Stimulated activated CD8-positive, alpha-beta memory T cell treated with anti-CD3 and anti-CD28 coated beads, Interleukin-7, amount 100 ng/mL, for 24 hours (primary cell): Measurements from ENCODE around the gene PPP1R14D.
A peak's percentile ranks its signal among the peaks of the same experiment; 100 is the strongest.

Experiments used
- DNase-seq: peaks from one replicate; pipeline ENCODE4 v3.0.0-alpha.2; 2020; ENCODE audit warnings: low read depth

The PPP1R14D gene

DNA sequence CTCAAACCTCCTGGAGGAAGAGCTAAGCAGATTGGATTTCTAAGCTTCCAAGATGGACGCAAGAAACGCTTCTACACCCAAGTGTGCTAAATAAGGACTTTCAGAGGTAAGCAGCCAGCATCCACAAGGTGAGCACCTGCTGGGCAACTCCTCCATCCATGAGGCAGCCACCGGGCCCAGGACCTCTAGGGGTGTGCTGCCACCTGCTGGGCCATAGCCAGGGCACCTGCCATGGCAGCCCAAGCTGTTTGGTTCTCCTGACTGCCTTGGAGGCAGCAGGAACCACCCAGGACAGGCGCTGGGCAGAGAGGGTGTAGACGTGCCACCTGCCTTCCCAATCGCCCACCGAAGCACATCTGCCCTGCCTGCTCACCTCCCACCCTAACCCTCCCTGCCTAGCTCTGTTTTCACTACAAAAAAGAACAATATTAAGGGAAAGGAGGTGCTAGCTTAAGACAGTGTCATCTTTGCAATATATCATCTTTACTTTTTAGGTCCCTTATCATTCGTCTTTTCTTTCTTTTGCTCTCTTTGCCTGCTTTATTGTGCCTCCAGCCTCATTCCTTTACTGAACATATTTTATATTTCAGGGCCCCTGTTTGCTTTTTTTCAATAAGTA, 45.8 kb downstream of the PPP1R14D start:
- peak; percentile 52 for DNase-seq

GRCh38 chr15:40776537-40777141, 51.9 kb downstream of the PPP1R14D start:
- DNase-seq, result no peak

- no peak for DNase-seq
Observed at GRCh38 chr15:40775740-40776536, 52.6 kb downstream of the PPP1R14D start.

GRCh38 chr15:40775007-40775406, 53.5 kb downstream of the PPP1R14D start:
- no peak for DNase-seq

DNA sequence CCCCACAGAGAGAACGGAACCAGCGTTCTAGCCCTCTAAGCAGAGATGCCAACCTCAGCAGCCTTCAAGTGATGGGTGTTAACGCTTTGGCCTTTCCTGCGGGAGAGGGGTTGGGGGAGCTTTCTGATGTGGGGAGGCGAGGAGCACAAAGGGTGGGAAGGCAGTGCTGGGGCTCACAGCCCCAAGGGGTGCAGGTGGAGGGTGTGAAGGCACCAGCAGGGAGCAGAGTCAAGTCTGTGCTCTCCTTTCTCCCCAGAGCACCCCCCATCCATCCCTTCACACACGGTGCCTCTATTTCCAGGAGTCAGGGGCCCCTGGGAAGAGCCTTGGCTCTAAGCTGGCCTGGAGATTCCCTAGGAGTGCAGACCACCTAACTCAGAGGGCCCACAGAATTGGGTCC, 54.6 kb downstream of the PPP1R14D start:
- no peak for DNase-seq

- no peak for DNase-seq
Observed at GRCh38 chr15:40773496-40773895, 55.0 kb downstream of the PPP1R14D start.

DNA sequence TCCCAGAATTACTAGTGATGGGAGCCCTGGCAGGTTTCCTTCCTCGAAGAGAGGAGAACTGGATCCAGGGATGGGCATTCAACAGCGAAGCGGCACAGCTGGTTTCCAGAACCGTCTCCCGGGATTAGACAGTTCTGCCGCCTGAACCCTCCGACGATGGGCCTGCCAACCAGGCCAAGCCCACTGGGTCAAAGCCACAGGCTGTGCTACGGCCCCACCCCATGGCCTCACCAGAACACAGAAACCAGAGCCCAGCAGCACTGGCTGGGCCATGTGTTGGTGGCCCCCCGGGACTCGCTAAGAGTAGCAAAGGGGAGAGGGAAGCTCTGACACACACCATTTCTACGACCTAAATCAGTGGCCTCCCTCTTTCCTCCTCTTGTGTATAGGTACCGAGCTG, 56.5 kb downstream of the PPP1R14D start:
- DNase-seq, result no peak

DNA sequence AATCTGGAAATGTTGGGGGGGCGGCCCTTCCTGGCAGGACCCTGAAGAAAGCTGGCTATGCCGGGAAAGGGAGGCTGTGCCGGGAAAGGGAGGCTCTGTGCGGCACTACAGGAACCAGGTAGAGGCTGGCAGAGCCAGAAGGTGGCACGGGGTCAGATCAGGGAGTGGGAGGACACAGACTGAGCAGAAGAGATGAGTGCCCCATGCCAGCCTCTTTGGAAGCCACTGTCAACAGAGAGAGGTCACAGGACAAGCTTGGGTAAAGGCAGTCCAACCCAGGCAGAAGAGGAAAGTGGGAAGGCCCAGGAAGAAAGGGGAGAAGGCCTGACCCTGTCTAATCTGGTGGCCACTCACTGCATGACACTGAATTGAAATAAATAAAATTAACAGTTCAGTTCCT, 57.3 kb downstream of the PPP1R14D start:
- DNase-seq, result no peak

GRCh38 chr15:40770147-40770721, 58.3 kb downstream of the PPP1R14D start:
- no peak for DNase-seq

GRCh38 chr15:40769274-40770146, 59.0 kb downstream of the PPP1R14D start, which contains the start of gene C15orf62:
TSS of gene C15orf62 (plus strand) at chr15:40769980. CDS start at chr15:40770496, 516 bp downstream.
- no peak for DNase-seq

DNA sequence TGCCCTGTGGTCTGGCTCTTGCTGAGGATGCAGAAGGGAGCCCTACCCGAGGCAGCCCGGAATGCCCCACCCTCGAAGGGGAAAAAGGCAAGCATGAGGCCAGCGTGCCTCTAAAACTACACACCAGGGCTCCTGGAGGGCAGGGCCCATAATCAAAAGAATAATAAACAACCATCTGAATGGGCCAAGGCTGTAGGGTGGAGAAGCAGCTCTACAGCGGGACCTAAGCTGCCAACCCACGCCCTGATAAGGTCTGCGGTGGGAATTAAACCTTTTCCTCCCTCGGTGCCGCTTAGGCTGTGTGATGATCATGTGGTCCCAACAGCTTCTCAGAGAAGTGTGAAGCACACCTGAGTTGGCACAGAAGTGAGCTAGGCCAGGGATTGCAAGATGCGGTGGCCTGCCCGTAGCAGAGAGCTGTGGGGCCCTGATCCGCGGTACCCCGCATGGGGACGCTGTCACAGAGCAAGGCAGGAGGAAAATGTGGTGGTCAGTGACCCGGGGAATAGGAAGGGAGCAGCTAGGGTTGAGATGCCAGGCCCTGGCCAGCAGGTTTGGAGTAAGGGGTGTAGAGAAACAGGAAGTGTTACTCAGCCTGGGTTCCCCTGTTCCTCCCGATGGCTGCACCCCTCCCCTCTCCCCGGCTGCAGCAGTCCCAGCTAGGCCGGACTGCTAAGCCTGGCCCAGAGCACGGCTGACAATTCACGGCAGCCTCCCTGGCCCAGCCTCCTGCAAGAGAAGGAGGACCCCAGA, 59.8 kb downstream of the PPP1R14D start:
- no peak for DNase-seq

DNA sequence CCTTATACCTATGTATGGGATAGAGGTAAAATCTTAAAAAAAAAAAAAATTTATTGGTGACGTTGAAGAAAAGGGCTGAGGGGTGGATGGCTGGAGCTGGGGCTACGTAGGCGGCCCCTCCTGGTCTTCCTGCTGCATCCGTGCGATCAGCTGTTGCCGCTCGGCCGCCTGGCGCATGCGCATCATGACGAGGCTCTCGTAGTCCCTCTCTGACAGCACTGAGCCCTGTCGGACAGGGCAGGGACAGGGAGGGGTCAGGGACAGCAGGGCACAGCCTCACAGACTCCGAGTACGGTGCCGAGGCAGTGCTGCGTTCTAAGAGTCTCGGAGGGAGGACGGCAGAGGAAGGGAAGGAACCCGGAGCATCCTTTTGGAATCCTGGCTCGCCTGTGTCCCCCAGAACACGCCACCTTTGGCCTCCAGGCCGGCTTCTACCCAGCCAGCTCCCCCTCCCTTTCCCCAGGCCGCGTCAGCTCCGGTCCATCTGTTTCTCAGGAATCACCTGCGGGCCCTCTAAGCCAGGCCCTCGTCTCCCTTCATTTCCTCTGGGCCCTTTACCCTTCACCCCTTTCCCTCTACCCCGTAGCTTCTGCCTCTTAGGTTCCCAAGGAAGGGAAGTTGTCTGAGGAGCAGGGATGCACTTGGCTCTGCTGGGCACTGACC, 60.5 kb downstream of the PPP1R14D start:
- DNase-seq, result no peak

- no peak for DNase-seq
Observed at GRCh38 chr15:40766906-40767837, 61.3 kb downstream of the PPP1R14D start.

GRCh38 chr15:40766194-40766815, 62.2 kb downstream of the PPP1R14D start:
- DNase-seq, result no peak
